ENCODE results near the gene SCRN2. TPM values are rescaled to one million over a fixed set of nuclear protein-coding genes. Genes with fewer than 3 reads are reported as not detected.

SCRN2 gene
- total RNA-seq, 3 donors from 2014 or later, result 49.2 to 108 (median 54.9) TPM

DNA sequence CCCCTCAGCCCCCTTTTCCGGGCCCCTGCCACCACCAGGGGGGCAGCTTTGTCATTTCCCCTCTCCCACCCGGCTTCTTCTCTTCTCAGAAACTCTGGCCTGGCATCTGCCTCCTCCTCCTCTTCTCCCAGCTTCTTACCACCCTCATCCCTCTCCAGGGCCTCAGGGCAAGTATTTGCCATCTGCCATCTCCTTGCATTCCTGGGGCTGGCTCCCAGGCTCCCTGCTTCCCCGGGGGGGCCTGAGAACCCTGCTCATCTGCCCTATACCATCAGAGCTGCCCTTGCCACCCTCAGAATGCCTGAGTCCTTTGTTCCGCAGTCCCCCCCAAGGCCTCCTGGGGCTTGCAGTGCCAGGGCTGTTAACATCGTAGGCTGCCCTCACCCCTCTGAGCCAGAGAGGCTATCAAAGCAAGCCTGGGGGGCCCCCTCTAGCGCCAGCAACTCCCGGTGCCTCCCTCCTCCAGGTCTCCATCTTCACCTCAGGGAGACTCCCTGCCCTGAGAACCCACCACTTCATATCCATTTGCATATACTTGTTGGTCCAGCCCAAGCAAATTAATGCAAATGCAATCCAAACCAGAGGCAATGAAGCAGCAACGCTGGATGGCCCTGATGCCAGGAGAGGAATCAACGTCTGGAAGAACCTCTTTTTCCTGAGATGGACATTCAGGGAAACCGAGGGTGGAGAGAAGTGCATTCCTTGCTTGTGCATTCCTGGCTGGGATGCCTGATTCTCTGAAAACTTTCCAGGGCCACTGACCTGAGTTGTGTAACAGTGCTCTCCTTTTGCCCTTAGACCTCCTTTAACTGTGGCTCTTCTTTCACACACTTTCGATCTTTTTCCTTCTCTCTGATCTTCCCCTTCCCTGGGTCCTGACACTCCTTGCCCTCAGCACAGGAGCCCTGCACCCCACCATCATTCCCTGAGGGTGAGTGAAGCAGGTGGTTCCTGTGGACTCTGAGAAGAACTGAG lies 34.2 kb upstream of the SCRN2 start:
- Histone ChIP-seq H3K27ac (no peak overlapping the region), H3K27me3 (peaks cover 0 to 3% of the 10 kb centered on the region in 2 donors), H3K4me1 (peaks cover 5 to 17% of the 10 kb centered on the region in 2 donors), H3K9me3 (no peaks in the 10 kb centered on the region), H3K36me3 (no peaks in the 10 kb centered on the region), H3K4me3 (no peak overlapping the region)
- TF ChIP-seq, protein P1, sequence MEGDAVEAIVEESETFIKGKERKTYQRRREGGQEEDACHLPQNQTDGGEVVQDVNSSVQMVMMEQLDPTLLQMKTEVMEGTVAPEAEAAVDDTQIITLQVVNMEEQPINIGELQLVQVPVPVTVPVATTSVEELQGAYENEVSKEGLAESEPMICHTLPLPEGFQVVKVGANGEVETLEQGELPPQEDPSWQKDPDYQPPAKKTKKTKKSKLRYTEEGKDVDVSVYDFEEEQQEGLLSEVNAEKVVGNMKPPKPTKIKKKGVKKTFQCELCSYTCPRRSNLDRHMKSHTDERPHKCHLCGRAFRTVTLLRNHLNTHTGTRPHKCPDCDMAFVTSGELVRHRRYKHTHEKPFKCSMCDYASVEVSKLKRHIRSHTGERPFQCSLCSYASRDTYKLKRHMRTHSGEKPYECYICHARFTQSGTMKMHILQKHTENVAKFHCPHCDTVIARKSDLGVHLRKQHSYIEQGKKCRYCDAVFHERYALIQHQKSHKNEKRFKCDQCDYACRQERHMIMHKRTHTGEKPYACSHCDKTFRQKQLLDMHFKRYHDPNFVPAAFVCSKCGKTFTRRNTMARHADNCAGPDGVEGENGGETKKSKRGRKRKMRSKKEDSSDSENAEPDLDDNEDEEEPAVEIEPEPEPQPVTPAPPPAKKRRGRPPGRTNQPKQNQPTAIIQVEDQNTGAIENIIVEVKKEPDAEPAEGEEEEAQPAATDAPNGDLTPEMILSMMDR (IDR thresholded peaks at IDR 0.05), result no peak
- no peak for TF ChIP-seq POLR2A (IDR thresholded peaks at IDR 0.05)
- no peak for TF ChIP-seq POLR2AphosphoS5 (IDR thresholded peaks at IDR 0.05)
- no peak for DNase-seq (ENCODE audit: low spot score in 2 of 2)
- intact Hi-C loops (cut with DNase I; ENCODE audit: low total_unique reads), result no loop called here

DNA sequence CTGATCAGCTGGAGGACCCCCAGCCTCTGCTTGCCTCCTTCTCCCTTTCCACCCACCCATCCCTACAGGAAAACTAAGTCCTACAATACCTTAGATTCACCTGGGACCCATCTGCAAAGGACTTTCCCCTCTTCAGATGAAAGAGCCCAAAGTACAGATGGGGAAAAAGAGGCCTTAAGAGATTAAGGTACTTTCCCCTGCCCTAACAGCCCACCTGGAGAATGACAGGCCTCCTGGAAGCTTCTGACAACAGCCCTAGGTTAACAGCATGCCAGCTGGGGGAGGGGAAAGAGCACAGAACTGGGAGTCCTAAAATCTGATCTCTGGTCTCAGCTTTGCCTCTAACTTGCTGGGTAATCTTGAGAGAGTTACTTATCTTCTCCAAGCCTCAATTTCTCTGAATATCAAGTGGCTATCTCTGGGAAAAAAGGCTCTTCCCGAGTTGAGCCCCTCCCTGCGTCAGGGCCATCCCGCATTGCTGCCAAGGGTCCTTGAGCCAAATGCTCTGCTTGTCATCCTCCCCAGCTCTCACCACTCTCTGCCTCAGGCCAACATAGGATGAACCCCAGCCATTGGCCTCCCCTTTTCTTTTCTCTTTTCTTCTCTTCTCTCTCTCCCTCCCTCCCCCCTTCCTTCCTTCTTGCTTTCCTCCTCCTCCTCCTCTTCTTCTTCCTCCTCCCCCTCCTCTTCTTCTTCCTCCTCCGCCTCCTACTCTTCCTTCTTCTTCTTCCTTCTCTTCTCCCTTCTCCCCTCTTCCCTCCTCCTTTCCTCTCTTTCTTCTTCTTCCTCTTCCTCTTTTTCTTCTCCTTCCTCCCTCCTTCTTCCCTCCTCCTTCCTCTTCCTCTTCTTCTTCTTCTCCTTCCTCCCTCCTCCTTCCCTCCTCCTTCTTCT lies 32.4 kb upstream of the SCRN2 start:
- Histone ChIP-seq H3K27ac (no peak overlapping the region), H3K4me3 (no peak overlapping the region), H3K4me1 (peaks cover 5 to 17% of the 10 kb centered on the region in 2 donors), H3K9me3 (no peaks in the 10 kb centered on the region), H3K36me3 (no peaks in the 10 kb centered on the region), H3K27me3 (peaks cover 0 to 3% of the 10 kb centered on the region in 2 donors)
- no peak for DNase-seq (ENCODE audit: low spot score in 2 of 2)
- intact Hi-C loops (cut with DNase I; ENCODE audit: low total_unique reads), result no loop called here
- TF ChIP-seq POLR2AphosphoS5 (IDR thresholded peaks at IDR 0.05) (no peak), POLR2A (IDR thresholded peaks at IDR 0.05) (no peak)
- TF ChIP-seq, protein P1 (IDR thresholded peaks at IDR 0.05), result no peak

DNA sequence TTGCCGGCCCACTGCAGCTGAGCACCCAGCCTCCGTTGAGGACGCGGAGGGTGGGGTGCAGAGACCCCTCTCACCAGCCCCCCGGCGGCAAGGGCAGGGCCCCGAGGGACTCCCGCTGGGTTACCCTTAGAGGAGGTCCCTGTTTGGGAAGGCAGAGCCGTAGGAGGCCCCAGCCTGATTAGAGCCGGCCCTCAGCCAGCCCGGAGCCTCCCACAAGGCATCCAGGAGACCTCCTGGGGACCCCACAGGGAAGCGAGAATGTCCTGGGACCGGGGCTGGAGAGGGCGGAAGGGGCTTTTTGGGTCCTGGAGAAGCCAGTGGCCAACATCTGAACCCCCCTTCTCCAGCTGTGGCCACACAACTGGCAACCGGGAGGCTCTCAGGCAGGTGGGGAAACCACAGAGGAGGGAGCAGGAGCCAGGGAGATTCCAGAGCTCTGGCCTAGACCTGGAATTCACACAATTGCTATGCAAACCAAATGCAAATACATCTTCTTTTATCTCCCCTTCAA lies 31.6 kb upstream of the SCRN2 start:
- H3K4me3 ChIP-seq, result peak overlapping the region in 2 of 3 donors; percentile 41 to 59
- H3K4me1 ChIP-seq, result peaks cover 5 to 17% of the 10 kb centered on the region in 2 donors
- intact Hi-C loops (cut with DNase I; ENCODE audit: low total_unique reads), result no loop called here
- no peaks in the 10 kb centered on the region for H3K9me3 ChIP-seq
- peaks cover 0 to 3% of the 10 kb centered on the region in 2 donors for H3K27me3 ChIP-seq
- peak in 1 of 2 donors; percentile 48 for DNase-seq (ENCODE audit: low spot score in 2 of 2)
- H3K27ac ChIP-seq, result peak overlapping the region; percentile 69 to 74
- no peak for TF ChIP-seq POLR2AphosphoS5 (IDR thresholded peaks at IDR 0.05)
- no peak for TF ChIP-seq POLR2A (IDR thresholded peaks at IDR 0.05)
- TF ChIP-seq, protein P1 (IDR thresholded peaks at IDR 0.05), result no peak
- H3K36me3 ChIP-seq, result no peaks in the 10 kb centered on the region

DNA sequence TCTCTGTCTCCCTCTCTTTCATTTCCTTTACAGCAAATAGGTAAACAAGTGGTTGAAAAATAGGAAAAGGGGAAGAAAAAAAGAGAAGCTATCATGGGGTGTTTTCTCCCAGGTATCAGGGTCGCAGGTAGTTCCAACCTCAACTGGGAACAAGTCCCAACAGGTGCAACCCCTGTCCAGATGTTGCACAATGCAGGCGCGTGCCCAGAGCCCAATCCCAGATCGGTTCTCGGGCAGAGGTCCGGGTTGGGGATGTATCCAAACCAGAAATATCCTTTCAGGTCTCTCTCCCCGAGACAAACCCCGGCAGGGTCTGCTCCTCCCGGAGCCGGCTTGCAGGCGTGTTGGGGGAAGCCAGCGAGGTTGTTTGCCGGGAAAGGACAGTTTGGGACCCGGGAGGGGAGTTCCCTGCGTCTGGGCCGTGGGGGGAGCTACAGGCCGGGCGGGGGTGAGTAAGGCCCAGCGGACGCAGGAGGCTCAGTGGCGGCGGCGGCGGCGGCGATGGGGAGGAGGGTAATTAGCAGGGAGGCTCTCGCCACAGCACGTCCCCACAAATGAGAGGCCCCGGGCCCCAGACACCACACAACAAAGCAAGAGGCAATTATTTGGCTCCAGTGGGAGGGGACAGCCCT lies 31.1 kb upstream of the SCRN2 start:
- H3K27me3 ChIP-seq, result peaks cover 0 to 3% of the 10 kb centered on the region in 2 donors
- H3K36me3 ChIP-seq, result no peaks in the 10 kb centered on the region
- TF ChIP-seq POLR2AphosphoS5 (IDR thresholded peaks at IDR 0.05) (no peak), POLR2A (IDR thresholded peaks at IDR 0.05) (no peak)
- TF ChIP-seq, protein P1 (IDR thresholded peaks at IDR 0.05), result no peak
- peaks cover 5 to 17% of the 10 kb centered on the region in 2 donors for H3K4me1 ChIP-seq
- H3K4me3 ChIP-seq, result peak overlapping the region in 2 of 3 donors; percentile 41 to 59
- peak in 1 of 2 donors; percentile 68 for DNase-seq (ENCODE audit: low spot score in 2 of 2)
- intact Hi-C loops (cut with DNase I; ENCODE audit: low total_unique reads), result no loop called here
- H3K27ac ChIP-seq, result peak overlapping the region; percentile 69 to 74
- H3K9me3 ChIP-seq, result no peaks in the 10 kb centered on the region

Data from breast epithelium (tissue), 4 donors.